ENCODE data around the gene ANXA11. TPM values are rescaled to one million over a fixed set of nuclear protein-coding genes. Genes with fewer than 3 reads are reported as not detected.

The ANXA11 gene
- total and polyA plus RNA-seq, 7 donors: 63.2 to 323 (median 109) TPM

GRCh38 chr10:80132299-80133139 is 72.8 kb downstream of the ANXA11 start, which contains the start of gene PLAC9:
TSS of gene PLAC9 (plus strand) at chr10:80132730. CDS start at chr10:80132763, 33 bp downstream.
- Histone ChIP-seq H3K27ac (peak within 1 kb of the TSS; percentile 46 to 77 (median 68)), H3K4me3 (peak within 1 kb of the TSS; percentile 4 to 48 (median 40)), H3K4me1 (peaks cover 0 to 18% (median 14%) of the 10 kb centered on the region in 4 donors), H3K27me3 (peaks cover 8 to 55% (median 33%) of the 10 kb centered on the region in 3 donors), H3K9me3 (no peaks in the 10 kb centered on the region), H3K36me3 (no peaks in the 10 kb centered on the region)
- intact Hi-C loops (cut with DNase I): no loop called here
- DNase-seq: peak; percentile 62
- peak in 1 of 4 donors; percentile 24 for TF ChIP-seq POLR2AphosphoS5 (IDR thresholded peaks at IDR 0.05)
- TF ChIP-seq EP300 (IDR thresholded peaks at IDR 0.05): no peak
- 2 to 3% methylated on average over 58 of the region's 58 CpGs for WGBS, 2 donors

- no peaks in the 10 kb centered on the region for H3K9me3 ChIP-seq
- no peak overlapping the region for H3K27ac ChIP-seq
- H3K4me1 ChIP-seq: peaks cover 0 to 14% (median 14%) of the 10 kb centered on the region in 4 donors
- H3K36me3 ChIP-seq: no peaks in the 10 kb centered on the region
- no peak for TF ChIP-seq POLR2A (IDR thresholded peaks at IDR 0.05)
- DNase-seq: peak; percentile 14
- peaks cover 8 to 45% (median 23%) of the 10 kb centered on the region in 3 donors for H3K27me3 ChIP-seq
- intact Hi-C loops (cut with DNase I): no loop called here
- WGBS, 2 donors: 87 to 91% methylated on average over 6 of the region's 6 CpGs
- H3K4me3 ChIP-seq: no peak overlapping the region
These were observed 73.8 kb downstream of the ANXA11 start for GRCh38 chr10:80131499-80131901.

DNA sequence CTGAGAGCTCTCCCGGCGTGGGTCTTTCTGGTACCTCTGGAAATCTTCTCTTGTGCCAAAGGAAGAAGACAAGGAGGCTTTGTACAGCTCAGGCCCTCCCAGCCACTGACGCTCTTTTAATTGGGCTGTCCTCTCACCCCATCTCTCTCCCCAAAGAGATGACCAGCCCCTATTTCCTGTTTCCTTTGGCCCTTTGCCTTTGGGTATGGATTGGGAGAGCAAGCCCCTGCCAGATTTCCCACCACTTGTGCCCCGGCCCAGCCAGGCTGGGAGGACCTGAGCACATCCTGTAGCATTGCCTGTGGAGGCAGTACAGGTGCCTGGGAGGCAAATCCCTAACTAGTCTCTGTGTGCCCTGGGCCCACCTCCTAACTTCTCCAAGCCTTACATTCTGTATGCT is 78.5 kb downstream of the ANXA11 start:
- no peak for TF ChIP-seq POLR2AphosphoS5 (IDR thresholded peaks at IDR 0.05)
- TF ChIP-seq CTCF (IDR thresholded peaks at IDR 0.05): no peak
- TF ChIP-seq EP300 (IDR thresholded peaks at IDR 0.05): no peak
- no peak for TF ChIP-seq POLR2A (IDR thresholded peaks at IDR 0.05)
- whole genome bisulfite sequencing, 2 donors: 68 to 80% methylated on average over 4 of the region's 4 CpGs
- Histone ChIP-seq H3K27me3 (no peaks in the 10 kb centered on the region), H3K4me1 (no peaks in the 10 kb centered on the region), H3K9me3 (no peaks in the 10 kb centered on the region), H3K36me3 (no peaks in the 10 kb centered on the region), H3K4me3 (no peak overlapping the region), H3K27ac (no peak overlapping the region)
- no peak for DNase-seq
- intact Hi-C loops (cut with DNase I): no loop called here

- TF ChIP-seq EP300 (IDR thresholded peaks at IDR 0.05) (no peak), POLR2AphosphoS5 (IDR thresholded peaks at IDR 0.05) (no peak), CTCF (IDR thresholded peaks at IDR 0.05) (no peak), POLR2A (IDR thresholded peaks at IDR 0.05) (no peak)
- Histone ChIP-seq H3K4me1 (no peaks in the 10 kb centered on the region), H3K9me3 (no peaks in the 10 kb centered on the region), H3K27me3 (no peaks in the 10 kb centered on the region), H3K27ac (no peak overlapping the region), H3K36me3 (no peaks in the 10 kb centered on the region), H3K4me3 (no peak overlapping the region)
- intact Hi-C loops (cut with DNase I): no loop called here
- WGBS, 2 donors: 75 to 81% methylated on average over 2 of the region's 2 CpGs
- no peak for DNase-seq
These were observed 82.6 kb downstream of the ANXA11 start for GRCh38 chr10:80122746-80123145.

DNA sequence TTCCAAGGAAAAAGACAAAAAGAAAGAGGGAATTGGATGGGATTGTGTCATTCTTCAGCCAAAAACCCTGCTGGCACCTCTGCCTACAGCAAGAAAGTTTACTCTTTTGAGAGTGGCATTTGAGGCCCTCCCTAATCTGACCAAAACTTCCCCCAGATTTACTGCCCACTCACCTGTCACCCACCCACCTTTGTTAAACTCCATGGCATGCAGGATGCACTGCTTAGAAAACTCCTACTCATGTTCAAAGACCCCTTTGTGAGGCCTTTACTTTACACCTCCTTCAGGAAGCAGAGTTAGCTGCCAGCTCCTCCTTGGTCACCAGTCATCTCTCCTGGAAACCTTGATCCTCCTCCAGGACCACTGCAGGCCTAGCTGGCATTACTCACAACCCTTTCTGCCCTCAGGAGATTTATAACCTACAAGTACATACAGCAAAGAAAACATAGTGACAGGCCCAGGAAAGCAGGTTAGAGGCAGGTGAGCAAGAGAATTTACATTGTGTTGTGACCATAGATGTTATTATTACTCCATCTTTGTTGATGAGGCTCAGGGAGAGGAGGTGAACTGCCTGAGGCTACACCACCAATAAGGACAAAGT is 83.1 kb downstream of the ANXA11 start:
- H3K9me3 ChIP-seq: no peaks in the 10 kb centered on the region
- DNase-seq: no peak
- H3K4me1 ChIP-seq: no peaks in the 10 kb centered on the region
- TF ChIP-seq EP300 (IDR thresholded peaks at IDR 0.05): no peak
- TF ChIP-seq POLR2A (IDR thresholded peaks at IDR 0.05): no peak
- no peak for TF ChIP-seq POLR2AphosphoS5 (IDR thresholded peaks at IDR 0.05)
- TF ChIP-seq CTCF (IDR thresholded peaks at IDR 0.05): no peak
- intact Hi-C loops (cut with DNase I): no loop called here
- H3K27ac ChIP-seq: peak overlapping the region in 1 of 4 donors; percentile 1
- H3K4me3 ChIP-seq: no peak overlapping the region
- H3K27me3 ChIP-seq: no peaks in the 10 kb centered on the region
- no peaks in the 10 kb centered on the region for H3K36me3 ChIP-seq
